KMS-11 (cell line): Measurements from ENCODE around the gene DYRK1B.
A peak's percentile ranks its signal among the peaks of the same experiment; 100 is the strongest.

Source experiments
- H2AFZ ChIP-seq: fragments of 200-600 bp; sonication (generic); 2 replicates; pipeline ENCODE4 v1.6.1; 2016; ENCODE audit warnings: antibody characterized with exemption, mixed run types, low read depth
- H3K27ac ChIP-seq: fragments of 200-600 bp; sonication (generic); 2 replicates; pipeline ENCODE4 v1.6.1; 2016; ENCODE audit warnings: mild to moderate bottlenecking, mixed run types
- H3K27me3 ChIP-seq: fragments of 200-600 bp; sonication (generic); 2 replicates; pipeline ENCODE4 v1.6.1; 2017; ENCODE audit warnings: mild to moderate bottlenecking, low read depth, mixed run types, moderate library complexity; ENCODE audit not compliant: insufficient read depth
- H3K36me3 ChIP-seq: fragments of 200-600 bp; sonication (generic); 2 replicates; pipeline ENCODE4 v1.6.1; 2017; ENCODE audit warnings: mild to moderate bottlenecking, mixed run types; ENCODE audit not compliant: insufficient read depth
- H3K4me1 ChIP-seq: fragments of 200-600 bp; sonication (generic); 2 replicates; pipeline ENCODE4 v1.6.1; 2016; ENCODE audit warnings: mild to moderate bottlenecking, low read depth, mixed run types; ENCODE audit not compliant: poor library complexity, severe bottlenecking
- H3K4me2 ChIP-seq: fragments of 200-600 bp; sonication (generic); 2 replicates; pipeline ENCODE4 v1.7.0; 2016; ENCODE audit warnings: mild to moderate bottlenecking, mixed run types
- H3K4me3 ChIP-seq: fragments of 200-600 bp; sonication (generic); IDR thresholded peaks from 2 replicates; pipeline ENCODE4 v1.6.1; 2017; ENCODE audit warnings: low read depth, low read length, mixed read lengths; ENCODE audit not compliant: insufficient read depth
- H3K79me2 ChIP-seq: fragments of 200-600 bp; sonication (generic); 2 replicates; pipeline ENCODE4 v1.6.1; 2016; ENCODE audit warnings: low read depth, mixed run types; ENCODE audit not compliant: insufficient read depth
- H3K9ac ChIP-seq: fragments of 200-600 bp; sonication (generic); 2 replicates; pipeline ENCODE4 v1.6.1; 2016; ENCODE audit warnings: mild to moderate bottlenecking, mixed run types
- H4K20me1 ChIP-seq: fragments of 200-600 bp; sonication (generic); 2 replicates; pipeline ENCODE4 v1.6.1; 2016; ENCODE audit warnings: mild to moderate bottlenecking, mixed run types; ENCODE audit not compliant: insufficient read depth
- CTCF ChIP-seq: fragments of 200-600 bp; sonication (generic); conservative IDR thresholded peaks from 2 replicates; pipeline ENCODE4 v1.6.1; 2017; ENCODE audit warnings: low read depth, mild to moderate bottlenecking, antibody characterized with exemption, low read length, moderate library complexity, mixed read lengths

Gene DYRK1B

GRCh38 chr19:39788244-39788643 is 45.7 kb downstream of the DYRK1B start:
- no peaks in the 10 kb centered on the region for H3K79me2 ChIP-seq
- no peak overlapping the region for H3K4me3 ChIP-seq
- no peak for TF ChIP-seq CTCF
- H3K27me3 ChIP-seq: no peaks in the 10 kb centered on the region
- H3K36me3 ChIP-seq: no peaks in the 10 kb centered on the region
- no peak overlapping the region for H2AFZ ChIP-seq
- peaks cover 4% of the 10 kb centered on the region for H3K4me1 ChIP-seq
- no peak overlapping the region for H3K4me2 ChIP-seq
- H4K20me1 ChIP-seq: no peaks in the 10 kb centered on the region
- no peak overlapping the region for H3K27ac ChIP-seq
- no peak overlapping the region for H3K9ac ChIP-seq

GRCh38 chr19:39780894-39781293 is 53.1 kb downstream of the DYRK1B start:
- H3K79me2 ChIP-seq: no peaks in the 10 kb centered on the region
- no peaks in the 10 kb centered on the region; the same call in 1 of the 2 replicates for H3K27me3 ChIP-seq
- peaks cover 52% of the 10 kb centered on the region for H3K4me1 ChIP-seq
- H3K4me2 ChIP-seq: no peak overlapping the region
- no peak for TF ChIP-seq CTCF
- H3K4me3 ChIP-seq: no peak overlapping the region
- no peaks in the 10 kb centered on the region for H3K36me3 ChIP-seq
- no peaks in the 10 kb centered on the region for H4K20me1 ChIP-seq
- no peak overlapping the region for H3K27ac ChIP-seq
- no peak overlapping the region for H3K9ac ChIP-seq
- no peak overlapping the region for H2AFZ ChIP-seq

GRCh38 chr19:39778763-39779162 is 55.2 kb downstream of the DYRK1B start, which contains the start of gene LEUTX:
TSS of gene LEUTX (plus strand) at chr19:39778854. CDS start at chr19:39778921, 67 bp downstream.
- H2AFZ ChIP-seq: no peak within 1 kb of the TSS
- peak within 1 kb of the TSS; percentile 53 for H3K4me2 ChIP-seq
- H3K27ac ChIP-seq: peak within 1 kb of the TSS; percentile 12; the same call in 1 of the 2 replicates
- no peaks in the 10 kb centered on the region for H4K20me1 ChIP-seq
- H3K9ac ChIP-seq: no peak within 1 kb of the TSS
- H3K4me3 ChIP-seq: no peak within 1 kb of the TSS
- no peak for TF ChIP-seq CTCF
- no peaks in the 10 kb centered on the region for H3K36me3 ChIP-seq
- peaks cover 54% of the 10 kb centered on the region for H3K4me1 ChIP-seq
- no peaks in the 10 kb centered on the region; the same call in 1 of the 2 replicates for H3K27me3 ChIP-seq
- H3K79me2 ChIP-seq: no peaks in the 10 kb centered on the region
